Trophoblast cell (in vitro differentiated cells and primary cell): ENCODE measurements around the gene DBI.
A peak's percentile ranks its signal among the peaks of the same experiment; 100 is the strongest.

Experiments used
- DNase-seq, 2 donors: peaks; one replicate each; pipeline ENCODE4 v3.0.0-alpha.2; 2016
- H2AFZ ChIP-seq: 2 replicates; pipeline ENCODE4 v1.6.1; 2013; ENCODE audit warnings: low read length, moderate library complexity, mild to moderate bottlenecking; ENCODE audit not compliant: insufficient read depth, poor library complexity
- H2AK5ac ChIP-seq: 2 replicates; pipeline ENCODE4 v1.6.1; 2013; ENCODE audit warnings: mild to moderate bottlenecking, low read length
- H2BK120ac ChIP-seq: 2 replicates; pipeline ENCODE4 v1.6.1; 2013; ENCODE audit warnings: low read length, mild to moderate bottlenecking, moderate library complexity; ENCODE audit not compliant: insufficient read depth, poor library complexity
- H2BK12ac ChIP-seq: 2 replicates; pipeline ENCODE4 v1.6.1; 2013; ENCODE audit warnings: mild to moderate bottlenecking, low read length, moderate library complexity
- H2BK5ac ChIP-seq: 2 replicates; pipeline ENCODE4 v1.6.1; 2013; ENCODE audit warnings: low read length, low read depth, moderate library complexity, mild to moderate bottlenecking; ENCODE audit not compliant: poor library complexity
- H3K14ac ChIP-seq: 2 replicates; pipeline ENCODE4 v1.6.1; 2013; ENCODE audit warnings: mild to moderate bottlenecking, low read length
- H3K18ac ChIP-seq: 2 replicates; pipeline ENCODE4 v1.6.1; 2013; ENCODE audit warnings: mild to moderate bottlenecking, low read length
- H3K23ac ChIP-seq: 2 replicates; pipeline ENCODE4 v1.6.1; 2013; ENCODE audit warnings: low read length
- H3K27ac ChIP-seq: 2 replicates; pipeline ENCODE4 v1.5.1; 2013; ENCODE audit warnings: low read depth, mild to moderate bottlenecking, inconsistent platforms, low read length, moderate library complexity
- H3K27me3 ChIP-seq: 2 replicates; pipeline ENCODE4 v1.6.1; 2013; ENCODE audit warnings: inconsistent platforms, mild to moderate bottlenecking, low read length, moderate library complexity; ENCODE audit not compliant: insufficient read depth
- H3K36me3 ChIP-seq, 2 experiments: 1 replicate in 1 of 2; 2 replicates in 1 of 2; pipeline ENCODE4 v1.6.1; 2013; ENCODE audit warnings: low read length in 2 of 2, mild to moderate bottlenecking in 2 of 2, moderate library complexity in 1 of 2; ENCODE audit not compliant: insufficient read depth in 2 of 2, control insufficient read depth in 1 of 2
- H3K4ac ChIP-seq: 2 replicates; pipeline ENCODE4 v1.6.1; 2013; ENCODE audit warnings: low read depth, mild to moderate bottlenecking, low read length, moderate library complexity
- H3K4me1 ChIP-seq, 2 experiments: 1 replicate in 1 of 2; 2 replicates in 1 of 2; pipeline ENCODE4 v1.6.1; 2013; ENCODE audit warnings: low read length in 2 of 2, mild to moderate bottlenecking in 2 of 2, moderate library complexity in 1 of 2; ENCODE audit not compliant: insufficient read depth in 2 of 2, control insufficient read depth in 1 of 2
- H3K4me2 ChIP-seq: 2 replicates; pipeline ENCODE4 v1.6.1; 2013; ENCODE audit warnings: inconsistent platforms, mild to moderate bottlenecking, low read length, moderate library complexity
- H3K4me3 ChIP-seq: 2 replicates; pipeline ENCODE4 v1.5.1; 2013; ENCODE audit warnings: mild to moderate bottlenecking, low read depth, low read length, inconsistent platforms
- H3K79me1 ChIP-seq: one replicate; pipeline ENCODE4 v1.6.1; 2013; ENCODE audit warnings: low read length
- H3K79me2 ChIP-seq: 2 replicates; pipeline ENCODE4 v1.6.1; 2013; ENCODE audit warnings: low read length, mild to moderate bottlenecking; ENCODE audit not compliant: control insufficient read depth, insufficient read depth, poor library complexity
- H3K9ac ChIP-seq: 2 replicates; pipeline ENCODE4 v1.6.1; 2013; ENCODE audit warnings: mild to moderate bottlenecking, low read length
- H3K9me3 ChIP-seq: 2 replicates; pipeline ENCODE4 v1.6.1; 2013; ENCODE audit warnings: low read depth, mild to moderate bottlenecking, control low read depth, inconsistent platforms, low read length; ENCODE audit not compliant: insufficient read depth
- H4K12ac ChIP-seq: 2 replicates; pipeline ENCODE4 v1.6.1; 2013; ENCODE audit warnings: low read depth, mild to moderate bottlenecking, low read length, moderate library complexity
- H4K8ac ChIP-seq: 2 replicates; pipeline ENCODE4 v1.6.1; 2013; ENCODE audit warnings: low read depth, mild to moderate bottlenecking, low read length, moderate library complexity
- H4K91ac ChIP-seq: one replicate; pipeline ENCODE4 v1.6.1; 2013; ENCODE audit warnings: low read depth, mild to moderate bottlenecking, low read length, moderate library complexity
- WGBS: extraction: QIAGEN DNeasy Blood & Tissue Kit; methylation state at CpG from one replicate; pipeline ENCODE4 v1.1.7; 2013; ENCODE audit warnings: missing lambda C conversion rate; ENCODE audit not compliant: insufficient read length, insufficient coverage; ENCODE audit errors: extremely low coverage; 5-methylcytosine and 5-hydroxymethylcytosine counted together

Gene DBI

DNA sequence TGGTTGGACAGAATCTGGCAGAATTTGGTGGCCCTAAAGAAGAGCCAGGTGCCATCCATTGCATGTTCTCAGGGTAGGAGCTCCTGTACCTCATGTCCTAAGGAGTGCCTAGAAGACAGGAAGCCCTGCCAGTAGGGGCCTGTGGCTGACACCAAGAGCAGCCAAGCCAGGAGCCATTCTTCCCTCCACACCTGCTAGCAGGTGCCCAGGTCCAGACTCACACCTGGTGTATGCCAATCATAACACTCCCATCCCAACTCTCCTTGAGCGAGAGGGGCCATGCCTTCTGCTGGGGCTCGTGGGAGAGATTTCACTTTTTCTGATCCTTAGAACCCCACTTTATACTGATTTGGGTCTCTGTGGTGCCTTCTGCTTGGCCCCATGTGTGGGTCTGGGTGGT is 38.4 kb downstream of the DBI start:
- no peak overlapping the region for H4K91ac ChIP-seq
- no peak overlapping the region for H3K14ac ChIP-seq
- no peaks in the 10 kb centered on the region for H3K79me2 ChIP-seq
- H3K27ac ChIP-seq = no peak overlapping the region
- H4K12ac ChIP-seq = no peak overlapping the region
- H2BK12ac ChIP-seq = no peak overlapping the region
- no peak for DNase-seq
- H3K9me3 ChIP-seq = no peaks in the 10 kb centered on the region
- no peak overlapping the region for H3K4ac ChIP-seq
- no peak overlapping the region for H2BK5ac ChIP-seq
- H3K9ac ChIP-seq = no peak overlapping the region
- H3K4me3 ChIP-seq = no peak overlapping the region
- no peak overlapping the region for H4K8ac ChIP-seq
- no peak overlapping the region for H2AK5ac ChIP-seq
- no peak overlapping the region for H2BK120ac ChIP-seq
- H3K4me1 ChIP-seq = peaks cover 0 to 4% of the 10 kb centered on the region in 2 experiments
- no peak overlapping the region for H3K4me2 ChIP-seq
- H2AFZ ChIP-seq = no peak overlapping the region
- no peak overlapping the region for H3K18ac ChIP-seq
- WGBS = no CpG with 5 or more reads among the region's 2 CpGs
- no peak overlapping the region for H3K23ac ChIP-seq
- no peaks in the 10 kb centered on the region for H3K27me3 ChIP-seq
- H3K36me3 ChIP-seq = no peaks in the 10 kb centered on the region
- H3K79me1 ChIP-seq = no peaks in the 10 kb centered on the region

DNA sequence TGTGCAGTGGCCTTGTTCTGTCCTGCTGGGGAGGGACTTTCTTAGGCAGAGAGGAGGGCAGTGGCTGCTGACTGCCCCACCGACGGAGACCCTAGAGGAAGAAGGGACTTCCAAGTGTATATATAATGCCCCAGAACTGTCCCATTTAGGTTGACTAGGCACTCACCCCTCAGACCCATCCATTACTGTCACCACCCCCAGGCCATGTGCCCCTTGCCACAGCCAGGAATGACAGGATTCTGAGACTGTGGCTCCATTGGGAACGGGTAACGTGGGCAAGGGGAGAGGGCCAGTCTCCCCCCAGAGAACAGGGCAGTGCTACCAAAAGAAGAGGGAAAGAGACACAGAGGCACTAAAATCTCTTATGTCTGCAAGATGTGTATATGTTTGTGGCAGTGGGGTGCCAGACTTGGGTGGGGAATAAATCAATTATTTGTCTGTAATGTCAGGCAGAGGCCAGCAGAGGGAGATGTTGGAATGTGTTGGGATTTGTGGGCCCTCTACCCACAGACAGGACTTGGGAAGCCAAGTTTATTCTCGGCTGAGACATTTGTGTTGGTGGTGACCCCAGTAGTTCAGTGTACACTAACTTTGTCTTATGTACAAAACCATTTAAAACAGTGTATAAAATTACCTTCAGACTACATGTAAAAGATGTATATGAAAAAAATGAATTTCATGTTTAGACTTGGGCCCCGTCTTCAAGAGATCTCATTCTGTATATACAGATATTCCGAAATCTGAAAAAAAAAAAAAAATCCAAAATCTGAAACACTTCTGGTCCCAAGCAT is 40.8 kb downstream of the DBI start:
- H3K79me2 ChIP-seq = no peaks in the 10 kb centered on the region
- H4K8ac ChIP-seq = no peak overlapping the region
- no peak overlapping the region for H3K4ac ChIP-seq
- H4K91ac ChIP-seq = no peak overlapping the region
- H2AFZ ChIP-seq = no peak overlapping the region
- no peaks in the 10 kb centered on the region for H3K27me3 ChIP-seq
- peak; percentile 18 to 72 for DNase-seq
- H2AK5ac ChIP-seq = no peak overlapping the region
- H3K27ac ChIP-seq = no peak overlapping the region
- H3K23ac ChIP-seq = no peak overlapping the region
- H2BK12ac ChIP-seq = peak overlapping the region; percentile 46
- H3K4me3 ChIP-seq = no peak overlapping the region
- WGBS = no CpG with 5 or more reads among the region's 7 CpGs
- H4K12ac ChIP-seq = no peak overlapping the region
- H3K79me1 ChIP-seq = no peaks in the 10 kb centered on the region
- no peak overlapping the region for H2BK120ac ChIP-seq
- no peak overlapping the region for H3K4me2 ChIP-seq
- H3K4me1 ChIP-seq = peaks cover 0 to 4% of the 10 kb centered on the region in 2 experiments
- no peak overlapping the region for H3K9ac ChIP-seq
- H3K36me3 ChIP-seq = no peaks in the 10 kb centered on the region
- H2BK5ac ChIP-seq = no peak overlapping the region
- H3K9me3 ChIP-seq = no peaks in the 10 kb centered on the region
- no peak overlapping the region for H3K14ac ChIP-seq
- H3K18ac ChIP-seq = no peak overlapping the region

GRCh38 chr2:119408221-119408619 is 41.4 kb downstream of the DBI start:
- Histone ChIP-seq H3K36me3 (no peaks in the 10 kb centered on the region), H2BK5ac (no peak overlapping the region), H2BK12ac (no peak overlapping the region), H3K4ac (no peak overlapping the region), H2AFZ (no peak overlapping the region), H2BK120ac (no peak overlapping the region), H4K8ac (no peak overlapping the region), H4K91ac (no peak overlapping the region), H3K4me1 (peaks cover 0 to under 1% of the 10 kb centered on the region in 2 experiments), H3K14ac (no peak overlapping the region), H3K9me3 (no peaks in the 10 kb centered on the region), H3K27me3 (no peaks in the 10 kb centered on the region), H3K4me3 (no peak overlapping the region), H3K4me2 (no peak overlapping the region), H3K18ac (no peak overlapping the region), H3K79me1 (no peaks in the 10 kb centered on the region), H3K27ac (no peak overlapping the region), H3K79me2 (no peaks in the 10 kb centered on the region), H3K9ac (no peak overlapping the region), H4K12ac (no peak overlapping the region), H3K23ac (no peak overlapping the region), H2AK5ac (no peak overlapping the region)
- whole genome bisulfite sequencing = no CpG with 5 or more reads among the region's 5 CpGs
- no peak for DNase-seq

GRCh38 chr2:119409506-119409905 is 42.7 kb downstream of the DBI start:
- no peak overlapping the region for H4K91ac ChIP-seq
- no peak overlapping the region for H3K18ac ChIP-seq
- H3K4me3 ChIP-seq = no peak overlapping the region
- H3K27me3 ChIP-seq = no peaks in the 10 kb centered on the region
- H3K36me3 ChIP-seq = no peaks in the 10 kb centered on the region
- no peak overlapping the region for H3K4ac ChIP-seq
- no peak overlapping the region for H2BK5ac ChIP-seq
- no peak overlapping the region for H4K8ac ChIP-seq
- no peaks in the 10 kb centered on the region for H3K4me1 ChIP-seq
- H3K9me3 ChIP-seq = no peaks in the 10 kb centered on the region
- H3K79me2 ChIP-seq = no peaks in the 10 kb centered on the region
- H4K12ac ChIP-seq = no peak overlapping the region
- no peak overlapping the region for H2BK12ac ChIP-seq
- H3K27ac ChIP-seq = no peak overlapping the region
- H3K23ac ChIP-seq = no peak overlapping the region
- H2AK5ac ChIP-seq = no peak overlapping the region
- no CpG with 5 or more reads among the region's 4 CpGs for WGBS
- no peak for DNase-seq
- no peaks in the 10 kb centered on the region for H3K79me1 ChIP-seq
- H2BK120ac ChIP-seq = no peak overlapping the region
- H3K9ac ChIP-seq = no peak overlapping the region
- no peak overlapping the region for H3K14ac ChIP-seq
- H3K4me2 ChIP-seq = no peak overlapping the region
- H2AFZ ChIP-seq = no peak overlapping the region
